Measurements from ENCODE around the gene PBLD. TPM values are rescaled to one million over a fixed set of nuclear protein-coding genes. Genes with fewer than 3 reads are reported as not detected.

PBLD gene
- total and polyA plus RNA-seq, 4 donors = 1.2 to 12.5 (median 3.1) TPM

DNA sequence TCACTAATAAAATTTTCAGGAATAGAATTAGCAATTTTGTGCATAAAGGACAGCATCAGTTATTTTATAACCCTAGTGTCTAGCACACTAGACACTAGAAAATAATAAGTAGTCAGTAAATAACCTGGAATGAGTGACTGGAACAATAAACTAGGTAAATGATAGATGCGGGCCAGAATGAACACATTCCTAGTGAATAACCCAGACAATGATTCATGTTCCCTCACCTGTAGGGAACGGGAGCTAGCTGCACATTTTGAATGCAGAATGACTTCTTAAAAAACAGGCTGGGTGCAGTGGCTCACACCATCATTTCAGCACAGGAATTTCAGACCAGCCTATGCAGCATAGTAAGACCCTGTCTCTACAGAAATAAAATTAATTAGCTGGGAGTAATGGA lies 97.6 kb downstream of the PBLD start:
- no peak for TF ChIP-seq CTCF (IDR thresholded peaks at IDR 0.05; ENCODE audit: control extremely low read depth, extremely low read depth)
- Histone ChIP-seq H3K9ac (ENCODE audit: insufficient read depth in 1 of 2, low read length in 2 of 2) (no peak overlapping the region), H3K27me3 (ENCODE audit: control insufficient read depth in 3 of 3, insufficient read depth in 3 of 3, low read length in 2 of 3) (peaks cover 0 to 15% (median 4%) of the 10 kb centered on the region in 3 donors), H3K4me3 (no peak overlapping the region), H3K4me1 (ENCODE audit: control insufficient read depth in 5 of 5, insufficient read depth in 5 of 5, low read length in 5 of 5) (peaks cover 0 to 5% (median 0%) of the 10 kb centered on the region in 5 donors), H3K9me3 (ENCODE audit: control insufficient read depth in 4 of 4, insufficient read depth in 3 of 4, low read length in 3 of 4) (no peaks in the 10 kb centered on the region), H3K36me3 (ENCODE audit: control insufficient read depth in 4 of 4, insufficient read depth in 4 of 4, low read length in 4 of 4) (no peaks in the 10 kb centered on the region), H3K27ac (ENCODE audit: low read depth in 1 of 2, low read length in 1 of 2) (no peak overlapping the region)
- no peak for ATAC-seq (ENCODE audit: insufficient read depth, low FRiP score)
- DNase-seq = no peak
- WGBS, 2 donors = 77 to 84% methylated on average over 2 of the region's 2 CpGs

- Histone ChIP-seq H3K27me3 (ENCODE audit: control insufficient read depth in 3 of 3, insufficient read depth in 3 of 3, low read length in 2 of 3) (peaks cover 0 to 22% (median 3%) of the 10 kb centered on the region in 3 donors), H3K9ac (ENCODE audit: insufficient read depth in 1 of 2, low read length in 2 of 2) (no peak overlapping the region), H3K36me3 (ENCODE audit: control insufficient read depth in 4 of 4, insufficient read depth in 4 of 4, low read length in 4 of 4) (no peaks in the 10 kb centered on the region), H3K9me3 (ENCODE audit: control insufficient read depth in 4 of 4, insufficient read depth in 3 of 4, low read length in 3 of 4) (no peaks in the 10 kb centered on the region), H3K4me1 (ENCODE audit: control insufficient read depth in 5 of 5, insufficient read depth in 5 of 5, low read length in 5 of 5) (peaks cover 0 to 5% (median 0%) of the 10 kb centered on the region in 5 donors), H3K4me3 (no peak overlapping the region), H3K27ac (ENCODE audit: low read depth in 1 of 2, low read length in 1 of 2) (no peak overlapping the region)
- no peak for ATAC-seq (ENCODE audit: insufficient read depth, low FRiP score)
- DNase-seq = no peak
- WGBS, 2 donors = 82 to 83% methylated on average over 3 of the region's 3 CpGs
- TF ChIP-seq CTCF (IDR thresholded peaks at IDR 0.05; ENCODE audit: control extremely low read depth, extremely low read depth) = no peak
Measured at GRCh38 chr10:68233046-68233445, 99.7 kb downstream of the PBLD start.

Other genes starting within 250 kb of the PBLD start
- under 1 TPM; 0.06 to 0.28 TPM for gene MYPN, start 223.4 kb downstream of the PBLD start, total RNA-seq
- gene MYPN, start 223.4 kb downstream of the PBLD start, polyA plus RNA-seq = under 1 TPM; 0.01 to 0.02 TPM
- gene ATOH7, start 100.8 kb downstream of the PBLD start, total RNA-seq = not detected
- gene ATOH7, start 100.8 kb downstream of the PBLD start, polyA plus RNA-seq = under 1 TPM; 0.02 to 0.08 TPM
- 100 to 1,000 TPM in 1 of 2 donors, 10 to 100 TPM in 1; 78.0 to 111 TPM for gene HNRNPH3, start 864 bp downstream of the PBLD start, total RNA-seq
- 100 to 1,000 TPM; 100 to 128 TPM for gene HNRNPH3, start 864 bp downstream of the PBLD start, polyA plus RNA-seq
- 10 to 100 TPM; 19.1 to 55.3 TPM for gene RUFY2, start 74.3 kb upstream of the PBLD start, total RNA-seq
- gene RUFY2, start 74.3 kb upstream of the PBLD start, polyA plus RNA-seq = 1 to 10 TPM; 4.2 to 7.8 TPM
- 1 to 10 TPM; 2.5 to 6.2 TPM for gene DNA2, start 139.0 kb upstream of the PBLD start, total RNA-seq
- 1 to 10 TPM; 1.5 to 3.5 TPM for gene DNA2, start 139.0 kb upstream of the PBLD start, polyA plus RNA-seq
- gene SLC25A16, start 194.6 kb upstream of the PBLD start, total RNA-seq = 10 to 100 TPM; 23.4 to 34.0 TPM
- 10 to 100 TPM in 1 of 2 donors, 1 to 10 TPM in 1; 7.5 to 26.1 TPM for gene SLC25A16, start 194.6 kb upstream of the PBLD start, polyA plus RNA-seq
- gene TET1, start 227.4 kb upstream of the PBLD start, total RNA-seq = 10 to 100 TPM in 1 of 2 donors, 1 to 10 TPM in 1; 1.3 to 23.5 TPM
- gene TET1, start 227.4 kb upstream of the PBLD start, polyA plus RNA-seq = under 1 TPM; 0.06 to 0.14 TPM

All from lung (tissue), 12 donors.